Anterior cingulate cortex (tissue), 58 donors: ENCODE measurements around the gene ANKFN1.

Source experiments
- DNase-seq, 58 donors: peaks; one replicate each; lab custom pipeline; 2025; lab: John Stamatoyannopoulos, UW

ANKFN1 gene

DNA sequence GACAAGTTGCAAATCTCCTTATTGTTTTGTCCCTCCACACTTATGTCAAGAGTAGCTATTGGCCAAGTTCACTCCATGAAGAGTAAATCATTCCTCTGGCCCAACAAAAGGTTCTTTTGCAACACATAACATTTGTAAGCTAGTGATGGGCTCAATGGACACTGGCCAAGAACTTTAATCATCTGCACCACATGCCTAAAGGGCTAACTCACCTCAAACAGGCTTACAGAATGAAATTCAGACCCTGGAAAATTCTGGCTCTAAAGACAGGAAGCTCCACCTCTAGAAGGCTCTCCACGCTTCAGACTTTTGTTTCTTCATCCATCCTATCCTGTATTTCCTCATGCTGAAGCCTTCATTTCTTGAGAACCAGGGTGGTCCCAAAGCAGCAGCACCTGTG, 10.9 kb upstream of the ANKFN1 start:
- DNase-seq, result no peak

GRCh38 chr17:56142781-56143180, 10.5 kb upstream of the ANKFN1 start:
- DNase-seq, result no peak

DNA sequence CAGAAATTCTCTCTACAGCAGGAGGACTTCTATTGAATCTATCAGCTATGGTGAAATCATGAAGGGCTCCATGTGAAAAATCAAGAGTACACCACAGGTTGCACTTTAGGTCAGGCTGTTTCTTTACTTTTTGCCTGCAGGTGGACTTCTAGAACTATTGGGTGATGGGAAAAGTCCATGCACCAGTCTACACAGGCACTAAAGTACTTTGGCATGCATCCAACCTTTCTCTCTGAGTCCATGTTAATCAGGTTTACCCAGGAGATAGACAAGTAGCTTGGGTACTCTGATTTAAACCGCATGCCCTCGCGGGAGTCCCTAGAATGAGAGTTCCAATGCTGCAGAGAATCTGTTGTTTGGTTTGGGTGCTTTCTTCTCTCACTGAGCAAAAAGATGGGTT, 9.1 kb upstream of the ANKFN1 start:
- DNase-seq, result no peak

DNA sequence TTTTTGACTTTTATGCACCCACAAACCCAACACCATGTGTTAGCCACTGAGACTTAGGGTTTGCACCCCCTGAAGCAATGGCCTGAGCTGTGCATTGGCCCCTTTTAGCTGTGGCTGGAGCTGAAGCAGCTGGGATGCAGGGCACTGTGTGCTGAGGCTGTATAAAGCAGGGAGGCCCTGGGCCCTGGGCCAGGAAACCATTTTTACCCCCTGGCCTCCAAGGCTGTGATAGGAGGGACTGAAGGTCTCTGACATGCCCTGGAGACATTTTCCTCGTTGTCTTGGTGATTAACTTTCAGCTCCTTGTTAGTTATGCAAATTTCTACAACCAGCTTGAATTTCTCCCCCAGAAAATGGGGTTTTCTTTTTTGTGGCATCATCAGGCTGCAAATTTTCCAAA, 6.7 kb upstream of the ANKFN1 start:
- no peak for DNase-seq

GRCh38 chr17:56148333-56148732, 4.9 kb upstream of the ANKFN1 start:
- DNase-seq, result no peak

GRCh38 chr17:56149266-56150036, 3.8 kb upstream of the ANKFN1 start:
- no peak for DNase-seq

DNA sequence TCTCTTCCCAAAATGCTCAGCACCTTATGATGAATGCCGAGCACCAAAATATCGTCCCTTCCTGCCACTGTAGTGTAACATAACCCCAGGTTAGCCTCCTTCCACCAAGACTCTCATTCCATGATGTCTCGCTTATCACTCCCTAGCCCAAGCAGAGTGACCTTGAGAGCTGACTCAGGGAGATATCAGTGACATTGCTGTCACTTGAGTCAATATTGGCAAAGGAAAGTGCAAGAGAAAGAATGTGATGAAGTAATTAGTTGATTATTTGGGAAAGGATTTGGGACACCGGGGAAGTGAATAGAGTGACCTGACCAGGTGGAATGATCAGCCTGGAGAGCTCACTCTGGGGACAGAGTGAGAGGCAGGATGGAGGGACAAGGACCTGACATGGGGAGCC, 2.6 kb upstream of the ANKFN1 start:
- no peak for DNase-seq

GRCh38 chr17:56157845-56158244, 4.6 kb downstream of the ANKFN1 start:
- DNase-seq, result no peak

DNA sequence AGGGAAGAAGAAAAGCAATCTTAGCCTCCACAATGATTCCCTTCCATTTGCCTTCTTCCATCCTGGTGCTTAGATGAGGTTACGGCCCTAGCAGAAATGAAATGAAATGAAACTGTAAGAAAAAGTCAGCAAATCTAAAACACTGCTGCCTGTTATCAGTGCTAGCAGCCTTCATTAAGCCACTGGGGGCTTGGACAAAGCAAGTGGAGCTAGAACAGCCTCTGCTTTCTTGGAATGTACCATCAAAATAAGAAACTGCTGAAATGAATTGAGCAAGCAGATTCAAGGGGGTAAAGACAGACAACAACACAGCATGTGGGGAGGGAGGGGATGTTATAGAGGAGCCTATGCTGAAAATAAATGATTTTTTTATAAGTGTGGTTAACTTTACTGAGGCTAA, 5.1 kb downstream of the ANKFN1 start:
- no peak for DNase-seq

DNA sequence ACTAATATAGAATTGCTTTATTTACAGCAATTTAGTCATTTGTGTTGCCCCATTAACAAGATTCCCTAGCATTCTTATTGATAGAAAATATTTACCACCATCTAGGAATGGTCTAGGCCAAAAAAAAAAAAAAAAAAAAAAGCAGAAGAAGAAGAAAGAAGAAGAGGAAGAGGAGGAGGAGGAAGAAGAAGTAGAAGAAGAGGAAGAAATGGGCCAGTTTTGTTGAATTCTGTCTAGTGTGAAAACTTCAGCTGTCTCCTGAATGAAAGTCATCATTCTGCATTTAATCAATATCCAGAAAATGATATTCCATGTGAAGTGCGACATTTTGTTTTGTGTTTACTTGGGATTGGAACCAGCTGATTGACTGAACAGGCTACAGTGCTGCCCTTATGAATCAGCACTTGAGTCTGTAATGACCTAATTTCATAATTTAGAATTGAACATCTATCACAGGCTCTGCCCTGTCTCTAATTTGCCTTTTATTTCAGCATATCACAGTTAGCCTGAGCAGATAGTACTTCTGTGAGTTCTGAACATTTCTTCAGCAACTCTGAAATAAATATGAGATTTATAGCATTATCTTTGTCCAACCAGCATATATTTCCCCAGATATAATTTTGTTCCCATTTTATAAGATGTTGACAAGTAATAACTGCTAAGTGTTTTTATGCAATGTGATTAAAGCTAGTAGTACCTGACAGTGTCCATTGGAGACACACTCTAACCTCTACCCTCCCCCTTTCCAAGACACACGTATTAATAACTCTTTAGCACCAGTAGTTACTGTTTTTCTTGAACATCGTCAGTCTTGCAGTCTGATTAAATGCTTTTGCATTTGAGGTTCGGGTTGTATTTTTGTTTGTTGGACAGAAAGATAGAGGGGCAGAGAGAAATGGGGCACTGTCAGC, 5.9 kb downstream of the ANKFN1 start:
- no peak for DNase-seq

GRCh38 chr17:56159826-56160380, 6.6 kb downstream of the ANKFN1 start:
- DNase-seq, result no peak

DNA sequence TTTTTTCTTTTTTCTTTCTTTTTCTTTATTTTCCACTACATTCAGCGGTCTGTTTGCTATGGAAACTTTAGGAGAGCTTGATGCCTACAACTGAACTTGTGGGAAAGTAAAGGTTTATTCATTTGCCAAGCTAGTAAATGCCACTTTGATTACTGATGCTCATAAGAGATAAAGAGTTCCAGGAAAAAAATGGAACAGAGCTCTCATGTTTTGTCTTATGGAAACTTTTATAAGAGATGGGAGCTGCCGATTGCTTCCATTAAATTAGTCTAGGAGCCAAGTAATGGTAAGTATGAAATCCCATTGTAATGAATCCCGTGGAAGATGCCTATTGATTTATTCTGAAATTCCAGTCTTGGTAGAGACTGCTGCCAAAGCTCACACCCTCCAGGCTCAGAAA, 7.1 kb downstream of the ANKFN1 start:
- no peak for DNase-seq

- no peak for DNase-seq
Measured at GRCh38 chr17:56165072-56165641, 11.9 kb downstream of the ANKFN1 start.

- no peak for DNase-seq
Measured at GRCh38 chr17:56167491-56167890, 14.2 kb downstream of the ANKFN1 start.

DNA sequence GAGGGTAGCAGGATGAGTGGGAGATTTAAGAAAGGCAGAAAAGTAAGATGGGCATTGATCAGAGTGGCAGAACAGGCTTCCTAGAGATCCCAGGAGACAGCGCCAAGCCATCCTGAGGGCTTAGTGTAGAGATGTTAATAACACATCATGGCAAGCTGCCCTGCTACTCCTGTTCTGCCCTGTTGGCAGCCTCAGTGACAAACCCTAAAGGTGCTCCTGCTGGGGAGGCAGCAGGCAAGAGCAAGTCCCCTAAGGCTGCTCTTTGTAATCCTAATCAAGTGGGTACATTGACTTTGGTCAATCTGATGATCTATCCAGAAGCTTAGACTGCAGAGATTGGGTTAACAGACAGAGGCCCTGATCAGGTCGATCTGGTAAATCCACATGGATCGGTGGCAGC, 16.3 kb downstream of the ANKFN1 start:
- no peak for DNase-seq

GRCh38 chr17:56171186-56171959, 18.1 kb downstream of the ANKFN1 start:
- no peak for DNase-seq

DNA sequence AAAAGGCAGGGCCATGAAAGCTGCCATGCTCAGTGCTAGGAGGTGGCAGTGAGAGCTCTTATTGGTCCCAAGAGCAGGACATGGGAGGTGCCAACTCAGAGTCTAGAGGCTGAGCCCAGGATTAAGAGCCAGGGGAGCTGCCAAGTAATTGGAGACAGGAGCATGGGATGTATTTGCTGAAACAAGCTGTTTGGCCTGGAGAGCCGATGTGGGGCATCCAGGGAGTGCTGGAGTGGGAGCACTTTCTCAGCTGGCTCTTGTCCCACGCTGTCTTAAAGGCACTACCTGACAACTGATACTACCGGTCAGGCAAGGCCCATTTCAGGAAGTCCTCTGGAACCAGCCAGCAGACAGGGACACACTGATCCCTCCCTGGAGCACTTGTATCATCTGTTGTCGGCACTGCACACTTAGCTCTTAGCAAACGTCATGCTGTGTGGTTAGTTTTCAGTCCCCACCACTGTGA, 19.3 kb downstream of the ANKFN1 start:
- DNase-seq, result peak in 21 of 58 donors; percentile 1 to 36 (median 11)

- DNase-seq, result no peak
Measured at GRCh38 chr17:56173026-56173425, 19.8 kb downstream of the ANKFN1 start.

DNA sequence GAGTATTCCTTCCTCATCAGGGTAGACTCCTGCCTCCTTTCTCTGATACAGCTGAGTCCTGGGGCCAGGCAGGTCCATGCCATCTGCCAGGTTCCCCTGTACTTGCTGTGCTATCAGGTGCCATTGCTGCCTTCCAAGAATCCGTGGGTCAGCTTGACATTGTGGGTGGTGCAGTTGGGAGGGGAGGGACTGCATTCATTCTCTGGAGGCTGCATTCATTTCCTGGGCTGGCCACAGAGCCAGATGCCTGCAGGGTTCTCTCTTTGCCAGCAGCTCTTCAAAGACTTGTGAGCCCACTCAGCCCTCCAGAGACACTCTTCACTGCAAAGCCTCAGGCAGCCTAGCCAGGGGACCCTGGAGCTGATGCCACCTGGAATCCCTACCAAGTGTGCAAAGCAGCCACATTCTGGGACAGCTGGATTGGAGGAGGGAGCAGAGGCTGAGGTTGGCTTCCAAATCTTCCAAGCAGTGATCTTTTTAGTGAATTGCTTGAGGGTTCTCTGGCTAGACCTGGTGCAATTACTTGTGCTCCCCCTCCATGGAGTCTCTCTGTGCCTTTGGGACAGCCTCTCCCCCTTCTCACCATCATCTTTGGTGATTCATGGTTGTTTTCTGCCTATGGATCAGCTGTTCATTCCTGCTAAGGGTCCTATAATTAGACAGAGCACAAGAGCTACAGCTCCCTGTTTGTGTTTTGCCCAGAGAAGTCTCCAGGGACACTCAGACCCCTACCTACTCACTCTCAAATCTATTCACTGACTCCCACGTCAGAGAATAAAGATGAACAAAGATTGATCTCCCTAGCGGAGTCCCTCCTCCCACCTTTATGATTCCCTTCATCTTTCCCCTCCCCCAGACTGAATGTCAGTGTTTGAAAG, 20.9 kb downstream of the ANKFN1 start:
- DNase-seq, result peak in 19 of 58 donors; percentile 3 to 63 (median 15)
